HPDE6-E6E7 (cell line): ENCODE data around the gene TNFRSF1B.
A peak's percentile ranks its signal among the peaks of the same experiment; 100 is the strongest.

Experiments used
- DNase-seq: peaks from one replicate; pipeline ENCODE4 v3.0.0; 2011; ENCODE audit warnings: missing footprints; ENCODE audit errors: extremely low spot score

The TNFRSF1B gene

DNA sequence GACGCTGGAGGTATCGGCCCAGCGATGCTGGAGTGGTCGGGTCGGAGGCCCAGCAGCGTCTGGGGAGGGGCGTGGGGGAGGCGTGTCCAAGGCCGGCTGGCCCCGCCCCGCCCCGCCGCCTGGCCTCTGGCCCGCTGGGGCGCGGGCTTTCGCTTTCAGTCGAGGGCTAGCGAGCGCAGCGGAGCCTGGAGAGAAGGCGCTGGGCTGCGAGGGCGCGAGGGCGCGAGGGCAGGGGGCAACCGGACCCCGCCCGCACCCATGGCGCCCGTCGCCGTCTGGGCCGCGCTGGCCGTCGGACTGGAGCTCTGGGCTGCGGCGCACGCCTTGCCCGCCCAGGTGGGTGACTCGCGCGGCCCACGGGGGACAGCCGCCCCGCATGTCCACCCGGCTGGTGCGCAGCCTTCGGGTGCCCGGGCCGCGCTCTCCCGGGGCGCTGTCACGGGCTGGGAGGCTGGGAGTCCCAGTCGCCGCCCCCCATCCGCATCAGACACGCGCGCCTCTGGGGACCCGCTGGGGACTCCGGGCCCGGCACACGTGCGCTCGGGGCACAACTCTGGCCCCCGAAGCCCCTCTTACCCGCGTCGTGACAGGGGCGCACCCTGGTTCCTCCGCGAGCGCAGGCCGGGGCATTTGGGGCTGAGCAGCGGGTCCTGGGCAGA is at the start of gene TNFRSF1B:
Gene TNFRSF1B (plus strand): TSS at position 158 of the 659 bp plus-strand sequence. CDS start 101 bp downstream, at position 259.
- no peak for DNase-seq

DNA sequence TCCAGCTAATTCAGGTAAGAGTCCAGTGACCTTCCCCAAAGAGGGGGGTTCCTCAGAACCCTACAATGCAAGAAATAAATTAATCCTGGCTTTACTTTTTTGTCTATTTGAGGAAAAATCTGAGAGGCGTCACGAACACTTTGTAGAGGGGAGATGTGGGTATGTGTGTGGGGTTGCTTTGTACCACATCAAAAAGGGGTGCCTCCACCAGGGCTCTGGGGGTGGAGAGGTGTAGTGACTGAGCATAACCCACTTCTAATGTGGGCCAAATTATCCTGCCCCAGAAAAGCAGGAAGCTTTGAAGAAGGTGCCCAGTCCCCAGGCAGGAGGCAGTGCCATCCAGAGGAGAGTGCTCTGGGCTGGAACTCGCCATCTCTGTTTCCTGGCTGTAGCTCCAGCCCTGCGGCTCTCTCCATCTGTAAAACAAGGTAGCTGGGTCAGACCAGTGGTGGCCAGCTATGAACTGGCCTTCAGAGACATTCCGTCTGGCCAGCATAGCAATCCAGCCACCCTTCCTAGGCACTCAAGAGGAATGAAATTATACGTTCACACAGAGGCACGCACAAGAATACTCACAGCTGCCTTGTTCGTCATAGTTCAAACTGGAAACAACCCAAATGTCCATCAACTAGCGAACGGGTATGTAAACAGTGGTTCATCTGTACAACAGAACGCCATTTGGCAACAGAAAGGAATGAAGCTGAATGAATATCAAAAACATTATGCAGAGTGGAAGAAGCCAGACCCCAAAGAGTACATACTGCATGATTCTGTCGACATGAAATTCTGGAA is 45.4 kb upstream of the TNFRSF1B start:
- no peak for DNase-seq

DNA sequence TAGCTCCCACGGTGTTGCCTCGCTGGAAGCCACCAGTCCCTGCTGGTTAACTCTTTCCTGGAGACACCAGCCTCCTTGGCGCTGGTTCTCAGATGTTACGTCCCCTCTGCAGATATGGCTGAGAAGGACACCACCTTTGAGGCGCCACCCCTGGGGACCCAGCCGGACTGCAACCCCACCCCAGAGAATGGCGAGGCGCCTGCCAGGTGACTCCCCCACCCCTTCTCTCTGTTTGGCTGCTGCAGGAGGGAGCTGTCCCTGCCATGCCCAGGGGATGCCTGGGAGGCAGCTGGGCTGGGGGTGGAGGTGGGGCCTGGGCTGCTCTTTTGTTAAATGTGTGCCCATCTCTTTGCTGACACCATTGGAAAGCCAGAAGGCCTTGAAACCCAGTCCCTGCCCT is 43.6 kb upstream of the TNFRSF1B start:
- DNase-seq = no peak

DNA sequence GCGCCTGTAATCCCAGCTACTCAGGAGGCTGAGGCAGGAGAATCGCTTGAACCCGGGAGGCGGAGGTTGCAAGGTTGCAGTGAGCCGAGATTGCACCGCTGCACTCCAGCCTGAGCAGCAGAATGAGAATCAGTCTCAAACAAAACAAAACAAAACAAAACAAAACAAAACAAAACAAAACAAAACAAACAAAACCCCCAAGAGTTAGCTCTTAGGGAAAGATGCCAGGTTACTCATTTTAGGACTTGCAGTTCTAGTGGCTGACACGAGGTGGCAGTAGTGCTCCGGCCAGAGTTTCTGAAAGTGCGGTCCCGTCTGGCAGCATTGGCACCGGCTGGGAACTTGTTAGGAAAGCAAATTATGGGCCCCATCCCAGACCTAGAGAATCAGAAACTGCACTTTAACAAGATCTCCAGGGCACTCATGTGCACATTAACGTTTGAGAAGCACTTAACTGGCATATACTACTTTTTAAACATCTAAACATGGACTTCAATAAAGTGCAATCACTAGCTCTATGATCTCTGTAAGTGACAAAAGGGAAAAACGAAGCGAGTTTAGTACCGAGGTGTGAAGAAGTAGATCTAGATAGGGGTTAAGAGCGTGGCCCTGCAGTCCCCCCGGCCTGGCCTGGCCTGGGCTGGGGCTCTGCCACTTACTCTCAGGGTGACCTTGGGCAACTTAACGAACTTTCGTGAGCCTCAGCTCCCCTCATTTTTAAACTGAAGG is 41.9 kb upstream of the TNFRSF1B start:
- DNase-seq = peak; percentile 42

DNA sequence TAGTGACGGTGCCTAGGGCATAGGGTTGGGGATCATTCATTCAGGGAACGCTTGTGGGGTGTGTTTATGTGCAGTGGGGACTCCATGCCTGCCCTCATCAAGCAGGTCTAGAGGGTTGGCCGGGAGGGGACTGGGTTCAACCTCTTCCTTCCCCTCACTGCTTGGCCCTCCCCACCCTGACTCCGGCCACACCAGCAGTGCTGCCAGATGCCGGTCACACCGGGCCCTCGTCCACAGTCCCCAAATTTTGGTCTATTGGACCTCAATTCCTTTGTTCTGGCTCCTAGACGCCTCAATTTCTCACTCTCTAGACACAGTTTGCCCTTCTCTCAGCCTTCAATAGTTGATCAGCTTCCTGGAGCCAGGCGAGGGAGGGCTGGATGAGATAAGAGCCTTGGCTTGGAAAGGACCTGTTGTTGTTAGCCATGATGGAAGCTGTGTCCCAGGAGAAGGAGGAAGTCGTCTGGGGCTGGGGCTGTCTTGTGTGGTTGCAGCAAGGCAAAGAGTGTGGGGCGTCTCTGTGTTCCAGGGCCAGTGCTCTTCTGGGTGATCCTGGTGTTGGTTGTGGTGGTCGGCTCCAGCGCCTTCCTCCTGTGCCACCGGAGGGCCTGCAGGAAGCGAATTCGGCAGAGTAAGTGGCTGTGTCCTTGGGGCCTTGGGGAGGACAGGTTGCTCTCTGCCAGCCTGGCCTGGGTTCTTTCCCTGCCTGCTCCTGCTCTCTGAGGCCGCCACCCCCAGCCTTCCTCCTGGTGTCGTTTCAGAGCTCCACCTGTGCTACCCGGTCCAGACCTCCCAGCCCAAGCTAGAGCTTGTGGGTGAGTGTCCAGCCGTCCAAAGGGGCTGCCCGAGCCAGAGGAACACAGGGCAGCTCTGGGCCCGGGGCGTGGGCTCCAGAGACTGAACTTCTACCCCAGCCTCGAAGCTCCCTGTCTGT is 41.1 kb upstream of the TNFRSF1B start:
- no peak for DNase-seq

DNA sequence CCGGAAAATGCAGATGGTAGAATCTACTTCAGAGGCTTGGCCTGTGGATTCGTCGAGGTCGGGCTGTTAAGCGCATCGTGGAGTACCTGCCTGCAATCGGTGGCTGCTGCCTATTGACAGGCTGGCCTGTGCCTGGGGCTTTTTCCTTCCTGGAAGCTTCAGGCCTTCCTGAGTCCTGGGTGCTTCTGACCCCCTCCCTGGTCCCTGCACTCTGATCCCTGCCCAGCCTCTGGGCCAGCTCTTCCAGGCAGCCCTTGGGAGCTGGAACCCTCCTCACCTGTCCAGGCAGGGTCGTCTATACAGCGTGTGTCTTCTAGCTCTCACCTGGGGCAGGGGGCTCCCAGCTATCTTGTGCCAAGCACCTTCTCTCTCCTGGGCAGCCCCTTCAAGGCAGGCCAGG is 40.0 kb upstream of the TNFRSF1B start:
- DNase-seq = no peak

DNA sequence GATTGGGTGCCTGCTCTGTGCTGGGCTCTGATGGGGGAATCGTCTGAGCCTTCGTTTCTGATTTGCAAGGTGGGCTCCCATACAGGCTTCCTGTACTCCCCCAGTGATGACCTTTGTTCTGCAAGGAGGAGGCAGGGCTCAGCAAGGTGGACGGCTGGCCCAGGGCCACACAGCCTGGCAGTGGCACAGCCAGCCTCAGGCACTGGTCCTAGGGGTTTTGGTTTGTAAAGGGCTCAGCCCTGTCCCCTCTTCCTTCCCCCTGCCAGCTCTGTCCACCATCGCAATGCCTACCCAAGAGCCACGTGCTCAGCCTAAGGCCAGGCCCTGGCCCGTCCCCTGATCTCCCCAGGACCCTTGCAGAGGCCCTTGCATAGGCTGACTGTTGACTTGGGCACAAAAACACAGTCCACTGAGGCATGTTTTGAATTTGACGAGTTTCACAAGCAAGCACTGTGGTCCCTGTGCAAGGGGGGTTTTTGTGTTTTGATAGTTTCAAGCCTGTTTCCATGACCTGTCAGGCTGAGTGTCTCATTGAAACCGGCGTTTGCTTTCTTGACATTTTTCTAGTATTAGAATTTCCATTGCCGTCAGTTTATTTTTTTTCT is 39.5 kb upstream of the TNFRSF1B start:
- DNase-seq = no peak

DNA sequence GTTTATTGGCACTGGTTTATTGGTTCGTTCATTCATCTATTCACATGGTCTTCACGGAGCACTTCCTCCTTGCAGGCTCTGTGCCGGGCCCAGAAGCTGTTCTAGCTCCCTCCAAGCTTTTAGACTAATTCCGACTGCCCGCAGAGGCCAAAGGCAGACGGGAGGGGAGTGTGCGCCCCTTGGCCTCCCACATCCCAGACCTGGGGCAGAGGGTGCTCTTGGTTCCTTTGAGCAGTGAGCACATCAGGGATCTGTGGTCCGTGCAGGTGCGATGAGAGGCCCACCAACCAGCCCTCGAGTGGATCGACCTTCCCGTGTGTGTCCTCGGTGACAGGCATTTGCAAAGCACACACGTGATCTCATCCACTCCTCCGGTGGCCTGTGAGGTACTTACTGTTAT is 38.7 kb upstream of the TNFRSF1B start:
- DNase-seq = no peak

DNA sequence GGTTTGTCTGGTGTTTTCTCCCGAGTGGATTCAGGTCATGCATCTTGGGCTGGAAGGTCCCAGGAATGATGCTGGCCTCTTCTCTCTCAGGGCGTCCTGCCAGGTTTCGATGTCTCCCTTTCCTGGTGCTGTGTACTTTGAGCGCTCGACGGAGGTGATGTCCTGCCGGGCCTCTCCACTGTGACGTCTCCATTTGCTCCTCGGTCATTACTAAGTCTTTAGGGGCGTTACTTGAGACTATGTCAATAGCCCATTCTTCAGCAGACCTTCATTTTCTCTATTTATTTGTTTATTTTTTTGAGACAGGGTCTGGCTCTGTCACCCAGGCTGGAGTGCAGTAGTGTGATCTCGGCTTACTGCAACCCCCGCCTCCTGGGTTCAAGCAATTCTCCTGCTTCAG is 37.2 kb upstream of the TNFRSF1B start:
- no peak for DNase-seq

DNA sequence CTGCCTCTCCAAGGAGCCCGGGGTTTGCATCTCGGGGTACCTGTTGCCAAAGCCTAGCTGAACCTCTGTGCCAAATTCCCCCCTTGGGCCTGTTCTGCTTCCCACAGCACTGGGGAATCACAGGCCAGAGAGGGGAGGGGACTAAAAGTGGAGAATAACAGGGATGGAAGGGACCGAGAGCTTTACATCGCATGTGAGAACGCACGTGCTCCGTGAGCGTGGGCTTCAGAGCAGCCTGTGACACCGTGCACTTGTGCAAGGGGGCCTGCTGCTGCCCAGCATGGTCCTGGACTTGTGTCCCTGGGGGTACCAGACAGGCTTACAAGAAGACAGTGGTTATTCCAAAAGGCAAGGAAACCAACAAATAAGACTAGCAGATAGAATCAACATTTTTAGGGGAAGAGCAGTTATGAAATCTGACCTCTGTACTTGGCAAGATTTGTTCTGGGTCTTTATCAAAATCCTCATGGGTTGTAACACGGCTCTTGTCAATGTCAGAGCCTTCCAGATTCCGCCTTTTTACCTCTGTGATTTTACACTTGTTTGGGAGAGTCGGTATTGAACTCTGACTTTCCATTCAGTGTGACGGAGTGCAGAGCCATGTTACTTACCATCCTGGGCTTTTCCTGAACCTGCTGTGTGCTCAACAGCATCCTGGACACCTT is 36.2 kb upstream of the TNFRSF1B start:
- DNase-seq = no peak

DNA sequence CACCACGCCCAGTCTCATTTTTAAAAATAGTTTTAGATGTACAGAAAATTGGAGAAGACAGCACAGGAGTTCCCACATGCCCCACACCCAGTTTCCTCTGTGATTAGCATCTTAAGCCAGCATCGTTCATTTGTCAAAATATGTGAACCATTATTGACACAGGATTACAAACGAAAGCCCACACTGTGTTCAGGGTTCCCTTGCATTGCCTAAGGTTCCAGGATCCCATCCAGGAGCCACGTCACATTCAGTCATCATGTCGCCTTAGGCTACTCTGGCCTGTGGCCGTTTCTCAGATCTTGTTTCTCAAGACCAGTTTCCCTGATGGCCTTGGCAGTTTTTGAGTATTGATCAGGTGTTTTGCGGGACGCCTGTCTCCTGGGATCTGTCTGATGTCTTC is 34.7 kb upstream of the TNFRSF1B start:
- peak; percentile 77 for DNase-seq

DNA sequence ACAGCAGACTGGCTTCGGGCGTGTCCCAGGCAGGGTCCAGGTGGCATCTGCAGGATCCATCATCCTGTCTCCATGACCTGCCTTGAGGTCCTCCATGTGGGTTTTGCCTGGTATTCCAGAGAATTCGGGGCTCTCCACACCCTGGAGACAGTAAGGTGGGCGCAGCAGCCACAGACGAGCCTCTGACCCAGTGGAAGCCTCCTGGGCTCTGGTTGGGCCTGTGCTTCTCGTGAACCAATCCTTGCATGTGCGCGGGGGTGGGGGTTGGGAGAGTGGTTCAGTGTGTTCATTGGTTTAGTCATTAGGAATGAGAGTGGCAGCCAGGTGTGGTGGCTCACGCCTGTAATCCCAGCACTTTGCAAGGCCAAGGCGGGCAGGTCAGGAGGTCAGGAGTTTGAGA is 32.1 kb upstream of the TNFRSF1B start:
- no peak for DNase-seq

DNA sequence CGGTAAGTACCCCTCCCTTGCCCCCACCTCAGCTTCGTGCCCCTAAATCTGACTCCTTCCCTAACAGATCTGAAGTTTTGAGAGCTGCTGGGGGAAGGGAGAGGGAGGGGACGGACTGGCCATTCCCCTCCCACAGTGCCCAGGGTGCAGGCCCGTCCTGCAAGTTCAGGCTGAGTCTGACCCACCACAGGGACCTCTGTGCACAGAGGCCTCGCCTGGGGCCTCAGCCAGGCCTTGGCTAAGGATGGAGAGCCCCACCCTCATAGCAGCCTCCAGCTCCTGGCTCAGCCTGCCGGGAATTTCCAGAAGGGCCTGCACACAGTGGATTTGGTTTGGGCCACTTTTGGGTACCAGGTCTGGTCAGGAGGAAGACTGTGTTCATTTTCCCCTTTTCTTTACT is 31.2 kb upstream of the TNFRSF1B start:
- no peak for DNase-seq

DNA sequence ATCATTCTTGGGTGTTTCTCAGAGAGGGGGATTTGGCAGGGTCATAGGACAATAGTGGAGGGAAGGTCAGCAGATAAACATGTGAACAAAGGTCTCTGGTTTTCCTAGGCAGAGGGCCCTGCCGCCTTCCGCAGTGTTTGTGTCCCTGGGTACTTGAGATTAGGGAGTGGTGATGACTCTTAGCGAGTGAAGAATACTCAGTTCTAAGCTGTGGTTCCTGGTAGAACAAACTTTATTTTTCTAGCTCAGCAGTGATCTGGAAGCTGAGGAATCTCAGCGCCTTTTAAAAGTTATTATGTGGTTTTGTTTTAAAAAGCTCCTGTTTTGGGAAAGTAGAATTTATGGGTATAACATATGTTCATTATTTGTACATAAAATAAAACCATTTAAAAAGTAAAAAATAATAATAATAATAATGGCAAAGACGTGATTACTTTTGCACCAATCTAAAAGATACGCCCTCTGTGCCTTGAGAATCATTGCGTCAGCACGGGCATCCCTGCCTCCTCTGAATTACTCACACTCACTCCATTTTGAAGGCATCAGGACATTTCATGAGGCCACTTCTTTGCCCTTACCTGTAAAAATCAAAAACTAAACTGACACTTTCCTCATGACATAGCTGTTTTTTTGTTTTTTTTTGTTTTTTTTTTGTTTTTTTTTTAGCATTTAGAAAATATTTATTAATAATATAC is 29.7 kb upstream of the TNFRSF1B start:
- DNase-seq = no peak

DNA sequence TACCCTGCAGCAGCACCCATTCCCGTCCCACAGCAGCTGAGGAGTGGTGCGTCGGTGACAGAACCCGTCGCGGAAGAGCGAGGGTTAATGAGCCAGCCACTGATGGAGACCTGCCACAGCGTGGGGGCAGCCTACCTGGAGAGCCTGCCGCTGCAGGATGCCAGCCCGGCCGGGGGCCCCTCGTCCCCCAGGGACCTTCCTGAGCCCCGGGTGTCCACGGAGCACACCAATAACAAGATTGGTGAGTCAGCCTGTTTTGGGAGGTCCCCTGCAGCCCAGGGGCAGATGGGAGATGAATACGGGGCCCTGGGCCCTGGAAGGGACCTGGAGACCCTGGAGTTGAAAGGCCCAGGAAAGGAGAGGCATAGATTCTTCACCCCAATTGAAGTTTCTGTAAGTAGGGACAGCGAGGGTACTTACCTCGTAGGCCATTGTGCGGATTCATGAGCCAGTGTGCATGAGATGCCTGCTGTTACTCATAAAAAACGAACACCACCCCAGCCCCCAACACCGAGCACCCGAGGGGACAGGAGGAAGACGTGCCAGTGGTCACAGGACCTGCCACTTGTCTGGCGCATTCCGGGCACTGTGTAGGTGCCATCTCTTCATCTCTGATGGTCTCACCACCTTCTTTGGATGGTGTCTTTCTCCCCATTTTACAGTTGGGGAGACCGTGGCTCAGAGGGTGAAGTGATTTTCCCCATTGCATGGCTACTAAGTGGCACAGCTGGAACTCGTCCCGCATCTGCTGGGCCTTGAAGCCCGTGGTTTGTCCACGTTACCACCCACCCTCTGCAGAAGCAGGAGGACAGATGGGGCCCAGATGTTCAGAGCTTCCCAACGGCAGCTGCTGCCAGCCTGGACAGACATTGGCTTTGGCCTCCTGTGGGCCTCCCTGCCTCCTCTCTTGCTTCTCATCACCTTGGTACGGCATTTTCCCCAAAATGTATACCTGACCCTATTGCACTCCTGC is 28.3 kb upstream of the TNFRSF1B start:
- no peak for DNase-seq

DNA sequence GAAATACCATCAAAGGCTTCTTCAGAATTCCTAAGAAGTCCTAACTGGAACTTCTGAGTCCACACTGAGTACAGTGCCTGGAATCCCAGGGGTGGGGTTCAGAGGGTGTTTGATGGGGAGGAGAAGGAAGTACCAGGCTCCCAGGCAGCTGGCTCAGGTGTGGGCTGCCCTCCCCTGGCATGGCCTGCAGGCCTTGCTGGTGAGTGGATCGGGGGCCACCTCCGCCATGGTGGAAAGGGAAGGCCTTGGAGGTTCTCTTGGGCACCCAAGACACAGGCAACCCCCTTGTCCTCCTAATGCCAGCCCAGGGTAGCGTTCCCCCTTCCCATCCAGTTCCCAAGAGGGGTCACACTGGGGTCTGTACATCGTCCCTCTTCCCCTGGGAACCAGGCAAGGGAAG is 26.8 kb upstream of the TNFRSF1B start:
- no peak for DNase-seq

DNA sequence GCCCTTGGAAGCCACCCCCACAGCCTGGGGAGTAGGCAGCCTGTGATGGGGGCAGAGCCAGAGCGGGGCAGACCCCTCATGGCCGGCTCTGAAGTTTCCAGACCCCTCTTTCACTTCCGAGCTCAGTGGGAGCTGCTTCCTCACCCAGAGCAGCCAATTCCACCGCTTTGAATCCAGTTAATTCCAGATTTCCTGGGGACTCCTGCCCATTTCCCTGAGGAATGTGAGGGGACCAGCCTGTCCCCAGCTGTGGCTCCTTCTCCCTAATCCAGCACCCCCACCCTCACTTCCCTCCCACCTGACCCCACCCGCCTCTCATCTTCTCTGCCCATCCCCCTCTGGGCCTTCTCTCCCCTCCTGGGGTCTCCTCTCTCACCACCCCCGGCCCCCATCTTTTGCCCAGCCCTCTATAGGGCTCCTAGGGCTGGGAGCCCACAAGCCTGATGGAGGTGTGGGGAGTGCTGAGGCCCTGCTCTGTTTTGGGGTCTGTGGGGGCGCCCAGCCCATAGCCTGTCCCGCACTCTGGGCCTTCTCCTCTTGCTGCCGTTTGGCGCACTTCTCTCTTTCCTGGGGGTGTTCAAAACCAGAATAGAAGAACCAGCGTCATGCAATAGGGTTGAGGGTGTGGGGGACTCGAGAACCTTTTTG is 26.2 kb upstream of the TNFRSF1B start:
- DNase-seq = no peak

DNA sequence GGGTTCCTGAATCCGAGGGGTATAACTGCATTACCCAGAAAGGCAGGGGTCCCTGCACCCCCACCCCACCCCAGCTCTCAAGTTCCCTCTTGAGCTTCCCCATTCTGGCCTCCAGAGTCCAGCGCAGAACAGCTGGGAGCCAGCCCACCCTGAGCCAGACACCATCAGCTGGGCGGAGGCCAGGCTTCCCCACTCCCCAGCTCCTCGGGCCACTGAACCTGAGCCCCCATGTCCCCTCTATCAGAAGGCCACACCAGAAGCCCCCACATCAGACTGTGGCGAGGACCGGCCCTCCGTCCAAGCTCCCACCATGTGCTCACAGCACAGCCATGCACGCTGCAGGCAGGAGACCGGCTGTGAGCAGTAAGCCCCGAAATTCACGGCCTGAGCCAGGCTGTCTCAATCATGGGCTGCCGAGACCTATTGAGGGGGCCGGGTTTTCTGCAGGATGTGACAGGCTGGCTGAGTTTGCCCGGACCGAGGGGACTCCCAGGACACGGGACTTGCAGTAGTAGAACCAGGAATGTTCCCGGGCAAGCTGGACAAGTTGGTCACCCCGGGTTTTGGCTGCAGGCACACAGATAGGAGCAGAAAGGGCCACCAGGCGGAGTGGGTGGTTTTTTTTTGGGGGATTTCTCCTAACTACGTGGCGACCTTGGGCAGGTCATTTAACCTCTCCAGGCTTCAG is 25.5 kb upstream of the TNFRSF1B start:
- DNase-seq = no peak
